Endothelial cell of umbilical vein (primary cell): ENCODE measurements around the gene MYH11. TPM values are rescaled to one million over a fixed set of nuclear protein-coding genes. Genes with fewer than 3 reads are reported as not detected.

Source experiments
- BruUV-seq: library from RNA; stranded (reverse); fragments of 400-500 nt; replicated peaks from 2 replicates; lab custom pipeline; 2021; lab: Mats Ljungman, UMichigan
- CTCF ChIA-PET: fragments of 300-600, 350-600 bp; sonication (Branson Sonifier 250); formaldehyde crosslinking; loops from one replicate; lab custom pipeline; 2021; ENCODE audit warnings: antibody characterized with exemption, inconsistent platforms; lab: Charles Lee
- POLR2A ChIA-PET: fragments of 300-600, 350-600 bp; sonication (Branson Sonifier 250); formaldehyde crosslinking; loops from one replicate; lab custom pipeline; 2021; ENCODE audit warnings: antibody characterized with exemption, inconsistent platforms; lab: Charles Lee
- DNase-seq: peaks from one replicate; pipeline ENCODE4 v3.0.0-alpha.2; 2011; ENCODE audit warnings: low read depth, low spot score
- FAIRE-seq: peaks from 2 replicates; lab custom pipeline; 2011; peaks lifted over from hg19 to GRCh38; lab: Jason Lieb, UNC
- H2AFZ ChIP-seq: 2 replicates; pipeline ENCODE4 v1.6.0; 2012; ENCODE audit warnings: low read depth, low read length, control low read depth, inconsistent platforms
- H3K27ac ChIP-seq: 2 replicates; pipeline ENCODE4 v1.5.1; 2011; ENCODE audit warnings: low read depth, mild to moderate bottlenecking, control low read depth, low read length, moderate library complexity; ENCODE audit not compliant: insufficient read depth
- H3K27me3 ChIP-seq, 2 experiments: 2 replicates each; pipeline versions ENCODE4 v1.6.0 to v1.6.1; 2011; ENCODE audit warnings: low read length in 2 of 2, mixed read lengths in 1 of 2; ENCODE audit not compliant: control insufficient read depth in 2 of 2, insufficient read depth in 2 of 2
- H3K36me3 ChIP-seq, 2 experiments: 2 replicates in 1 of 2; 3 replicates in 1 of 2; pipeline ENCODE4 v1.5.1; 2011; ENCODE audit warnings: low read length in 2 of 2, mild to moderate bottlenecking in 1 of 2, moderate library complexity in 1 of 2; ENCODE audit not compliant: control insufficient read depth in 2 of 2, insufficient read depth in 2 of 2; ENCODE audit errors: extremely low read depth in 1 of 2
- H3K4me1 ChIP-seq: 3 replicates; pipeline ENCODE4 v1.5.1; 2011; ENCODE audit warnings: mild to moderate bottlenecking, low read length; ENCODE audit not compliant: control insufficient read depth, insufficient read depth; ENCODE audit errors: extremely low read depth
- H3K4me2 ChIP-seq: 2 replicates; pipeline ENCODE4 v1.6.1; 2011; ENCODE audit warnings: low read length, control low read depth, mixed read lengths; ENCODE audit not compliant: insufficient read depth
- H3K4me3 ChIP-seq, 3 experiments: fragments of 200-600 bp in 1 of 3; sonication (generic), shearing (Covaris generic) in 1 of 3; replicated peaks in 1 of 3; 2 replicates each; pipeline ENCODE4 v1.5.1; 2011 to 2016; ENCODE audit warnings: control low read depth in 3 of 3, low read length in 3 of 3, mild to moderate bottlenecking in 2 of 3, inconsistent platforms in 1 of 3, low read depth in 1 of 3, moderate library complexity in 1 of 3; ENCODE audit not compliant: insufficient read depth in 1 of 3
- H3K79me2 ChIP-seq: 2 replicates; pipeline ENCODE4 v1.6.0; 2012; ENCODE audit warnings: low read length, inconsistent platforms; ENCODE audit not compliant: control insufficient read depth, insufficient read depth
- H3K9ac ChIP-seq: replicated peaks from 2 replicates; pipeline ENCODE3; 2011; ENCODE audit warnings: low read length, control low read depth; ENCODE audit not compliant: insufficient read depth; ENCODE audit errors: extremely low read depth
- H3K9me1 ChIP-seq: replicated peaks from 3 replicates; pipeline ENCODE4 v1.6.0; 2011; ENCODE audit warnings: mild to moderate bottlenecking, low read length; ENCODE audit not compliant: control insufficient read depth, insufficient read depth; ENCODE audit errors: extremely low read depth
- H3K9me3 ChIP-seq: replicated peaks from 2 replicates; pipeline ENCODE4 v1.5.1; 2012; ENCODE audit warnings: low read length, inconsistent platforms; ENCODE audit not compliant: control insufficient read depth, insufficient read depth
- H4K20me1 ChIP-seq: replicated peaks from 2 replicates; pipeline ENCODE3; 2011; ENCODE audit warnings: mild to moderate bottlenecking, low read length; ENCODE audit not compliant: control insufficient read depth, insufficient read depth; ENCODE audit errors: extremely low read depth
- CTCF ChIP-seq, 2 donors: IDR thresholded peaks; 1 replicate in 1 of 2; 2 replicates in 1 of 2; pipeline ENCODE4 v1.5.1; 2011; ENCODE audit warnings: low read length in 2 of 2, mild to moderate bottlenecking in 2 of 2, moderate library complexity in 2 of 2, control low read depth in 1 of 2, inconsistent platforms in 1 of 2, low read depth in 1 of 2; ENCODE audit not compliant: insufficient read depth in 1 of 2; ENCODE audit errors: extremely low read depth in 1 of 2
- EZH2 ChIP-seq: IDR thresholded peaks from 2 replicates; pipeline ENCODE4 v1.6.1; 2012; ENCODE audit warnings: borderline replicate concordance, low read depth, mild to moderate bottlenecking, moderate library complexity, low read length, inconsistent platforms; ENCODE audit not compliant: severe bottlenecking
- FOS ChIP-seq: IDR thresholded peaks from 2 replicates; pipeline ENCODE4 v1.6.1; 2011; ENCODE audit warnings: mild to moderate bottlenecking, low read length, moderate library complexity, borderline replicate concordance; ENCODE audit not compliant: insufficient read depth
- GATA2 ChIP-seq: IDR thresholded peaks from 2 replicates; pipeline ENCODE4 v1.7.0; 2011; ENCODE audit warnings: low read depth, mild to moderate bottlenecking, moderate library complexity, mixed read lengths, low read length; ENCODE audit not compliant: insufficient read length, insufficient read depth
- JUN ChIP-seq: IDR thresholded peaks from 2 replicates; pipeline ENCODE4 v1.6.1; 2011; ENCODE audit warnings: borderline replicate concordance, low read depth; ENCODE audit not compliant: insufficient read length, insufficient read depth
- POLR2A ChIP-seq: IDR thresholded peaks from 2 replicates; pipeline ENCODE4 v1.6.1; 2012; ENCODE audit warnings: low read depth, mild to moderate bottlenecking, control low read depth, low read length
- POLR2AphosphoS5 ChIP-seq: IDR thresholded peaks from 2 replicates; pipeline ENCODE4 v1.6.1; 2012; ENCODE audit warnings: low read depth, mild to moderate bottlenecking, control low read depth, low read length, moderate library complexity; ENCODE audit not compliant: insufficient read depth
- dilution Hi-C: fragments of 300-500 bp; cut with MboI; formaldehyde crosslinking; loops from one replicate; pipeline ENCODE4 v1.15.0; 2019; ENCODE audit warnings: low sequenced_read_pairs; ENCODE audit not compliant: extremely low pct_ligation_motif_present
- intact Hi-C: fragments of 100-400 bp; cut with micrococcal nuclease; formaldehyde crosslinking; loops from one replicate; pipeline ENCODE4 v1.10.0; 2022
- polyA plus RNA-seq, 4 experiments: library from polyadenylated mRNA; depleted of rRNA in 3 of 4; stranded (reverse) in 3 of 4; unstranded in 1 of 4; fragments of >200 nt; gene quantifications; 2 replicates each; pipeline versions ENCODE4 v1.2.1 to v1.2.3, GENCODE V29; 2011 to 2012; ENCODE audit warnings: missing spikeins in 1 of 4
- total RNA-seq: library from RNA; stranded (reverse); gene quantifications from 2 replicates; pipeline ENCODE4 v1.2.3, GENCODE V29; 2021
- TF ChIP-seq, protein P1 (sequence below): IDR thresholded peaks from 2 replicates; pipeline ENCODE4 v1.6.1; 2011; ENCODE audit not compliant: insufficient read depth, insufficient read length

The MYH11 gene
- total and polyA plus RNA-seq, 2 donors (not counting 3 experiments of a cell fraction or from before 2014, with no cell fraction given), result not detected

GRCh38 chr16:15704545-15704987, 152.3 kb downstream of the MYH11 start:
- Histone ChIP-seq H4K20me1 (no peaks in the 10 kb centered on the region), H3K9me3 (no peaks in the 10 kb centered on the region), H3K27ac (no peak overlapping the region), H3K27me3 (no peaks in the 10 kb centered on the region), H3K4me1 (peaks cover 28% of the 10 kb centered on the region), H3K36me3 (peaks cover 9 to 17% of the 10 kb centered on the region in 2 experiments), H3K4me2 (no peak overlapping the region), H3K9me1 (no peaks in the 10 kb centered on the region), H2AFZ (no peak overlapping the region), H3K9ac (no peak overlapping the region), H3K79me2 (no peaks in the 10 kb centered on the region), H3K4me3 (no peak overlapping the region)
- dilution Hi-C loops (no loop called here), intact Hi-C loops (loop anchor here (1.0 kb wide), 2 partner anchors 61 to 277 kb away; partner anchors contain the start of gene MARF1)
- TF ChIP-seq, protein P1, sequence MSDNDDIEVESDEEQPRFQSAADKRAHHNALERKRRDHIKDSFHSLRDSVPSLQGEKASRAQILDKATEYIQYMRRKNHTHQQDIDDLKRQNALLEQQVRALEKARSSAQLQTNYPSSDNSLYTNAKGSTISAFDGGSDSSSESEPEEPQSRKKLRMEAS, result no peak
- TF ChIP-seq GATA2, result no peak
- no peak for TF ChIP-seq JUN
- no peak for TF ChIP-seq EZH2
- no peak for TF ChIP-seq POLR2AphosphoS5
- no peak for TF ChIP-seq FOS
- TF ChIP-seq POLR2A, result no peak
- peak; percentile 79 to 87 for TF ChIP-seq CTCF (IDR thresholded peaks at IDR 0.05; ENCODE audit: extremely low read depth in 1 of 2, insufficient read depth in 1 of 2, low read depth in 1 of 2, low read length in 2 of 2)
- CTCF ChIA-PET, result interaction anchor here (0.6 to 1.7 kb wide), 11 partner anchors 9 to 469 kb away, joined by 3 to 14 read pairs (median 5); partner anchors contain the start of gene MARF1
- POLR2A ChIA-PET, result interaction anchor here (0.5 kb wide), 1 partner anchor 29 kb away, joined by 5 read pairs; no protein-coding TSS in a partner anchor
- DNase-seq (peak; percentile 73), FAIRE-seq (peak; percentile 91)
- BruUV-seq, result no TSS peak
